K562 (cell line): ENCODE results near the gene LRMDA. TPM values are rescaled to one million over a fixed set of nuclear protein-coding genes. Genes with fewer than 3 reads are reported as not detected.
"Not testable (repeated sequence)": the region's sequence is repeated elsewhere in the genome, so short reads cannot be mapped to it uniquely, and the experiment has no call there.

ENCODE experiments used
- ATAC-seq: fragments of 200-7000 bp; cut with Tn5 transposase; 3 replicates; pipeline ENCODE4 v1.9.1; 2020; ENCODE audit warnings: moderate library complexity
- BruUV-seq: library from RNA; stranded (reverse); fragments of 400-500 nt; replicated peaks from 2 replicates; lab custom pipeline; 2021; lab: Mats Ljungman, UMichigan
- CTCF ChIA-PET: fragments of 300-600 bp; formaldehyde crosslinking; extraction: SDS; loops from one replicate; lab custom pipeline; 2021; ENCODE audit warnings: low intra/inter-chr PET ratio; lab: Yijun Ruan, JAX
- POLR2A ChIA-PET: fragments of 300-600, 350-650 bp; sonication (Branson Sonifier 250); formaldehyde crosslinking; extraction: SDS; loops from one replicate; lab custom pipeline; 2021; ENCODE audit warnings: antibody characterized with exemption, inconsistent platforms; lab: Yijun Ruan, JAX
- DNase-seq, 4 experiments: peaks; one replicate each; pipeline versions ENCODE4 v3.0.0 to v3.0.0-alpha.2; 2011 to 2018; ENCODE audit warnings: low spot score in 3 of 4, mixed read lengths in 3 of 4; ENCODE audit errors: extremely low read depth in 1 of 4
- FAIRE-seq: peaks from 2 replicates; lab custom pipeline; 2011; peaks lifted over from hg19 to GRCh38; lab: Jason Lieb, UNC
- H2AFZ ChIP-seq: 2 replicates; pipeline ENCODE4 v1.6.0; 2011; ENCODE audit warnings: low read depth, low read length, control low read depth, inconsistent platforms
- H3K27ac ChIP-seq: fragments of 200-600 bp; 3 replicates; pipeline ENCODE4 v1.8.0; 2011; ENCODE audit warnings: low read depth, mild to moderate bottlenecking, control low read depth, inconsistent platforms, low read length, moderate library complexity, mixed read lengths; ENCODE audit errors: extremely low read depth
- H3K27me3 ChIP-seq, 2 experiments: fragments of 300-600 bp in 1 of 2; 2 replicates in 1 of 2; 3 replicates in 1 of 2; pipeline versions ENCODE4 v1.6.0 to v1.8.0; 2011; ENCODE audit warnings: inconsistent platforms in 2 of 2, low read length in 2 of 2, mild to moderate bottlenecking in 1 of 2, mixed read lengths in 1 of 2, moderate library complexity in 1 of 2; ENCODE audit not compliant: control insufficient read depth in 2 of 2, insufficient read depth in 2 of 2
- H3K36me3 ChIP-seq: fragments of 300-600 bp; 3 replicates; pipeline ENCODE4 v1.8.0; 2011; ENCODE audit warnings: mild to moderate bottlenecking, low read length, inconsistent platforms; ENCODE audit not compliant: control insufficient read depth, insufficient read depth
- H3K4me1 ChIP-seq, 2 experiments: fragments of 200-600 bp in 1 of 2; replicated peaks in 1 of 2; 2 replicates in 1 of 2; 3 replicates in 1 of 2; pipeline versions ENCODE4 v1.5.1 to v1.8.0; 2011; ENCODE audit warnings: inconsistent platforms in 2 of 2, low read length in 2 of 2, mild to moderate bottlenecking in 1 of 2, mixed read lengths in 1 of 2, moderate library complexity in 1 of 2; ENCODE audit not compliant: control insufficient read depth in 2 of 2, insufficient read depth in 2 of 2
- H3K4me2 ChIP-seq: 2 replicates; pipeline ENCODE4 v1.6.1; 2011; ENCODE audit warnings: low read length, control low read depth, inconsistent platforms, mixed read lengths; ENCODE audit not compliant: insufficient read depth
- H3K4me3 ChIP-seq: fragments of 200-600 bp; sonication (generic), shearing (Covaris generic); 2 replicates; pipeline ENCODE4 v1.5.1; 2016; ENCODE audit warnings: control low read depth, inconsistent platforms
- H3K79me2 ChIP-seq: fragments of 200-600 bp; 3 replicates; pipeline ENCODE4 v1.8.0; 2011; ENCODE audit warnings: low read length, inconsistent platforms; ENCODE audit not compliant: control insufficient read depth, insufficient read depth
- H3K9ac ChIP-seq, 2 experiments: 2 replicates each; pipeline versions ENCODE4 v1.6.0 to v1.6.1; 2011; ENCODE audit warnings: low read depth in 2 of 2, low read length in 2 of 2, control low read depth in 1 of 2, inconsistent platforms in 1 of 2, mild to moderate bottlenecking in 1 of 2, mixed read lengths in 1 of 2; ENCODE audit not compliant: insufficient read depth in 1 of 2
- H3K9me1 ChIP-seq: one replicate; pipeline ENCODE4 v1.6.0; 2011; ENCODE audit warnings: inconsistent platforms, mild to moderate bottlenecking, low read length, moderate library complexity; ENCODE audit not compliant: control insufficient read depth, insufficient read depth
- H3K9me3 ChIP-seq: replicated peaks from 2 replicates; pipeline ENCODE4 v1.5.1; 2011; ENCODE audit warnings: low read depth, low read length, inconsistent platforms; ENCODE audit not compliant: control insufficient read depth, insufficient read depth
- H4K20me1 ChIP-seq: replicated peaks from 2 replicates; pipeline ENCODE4 v1.6.1; 2011; ENCODE audit warnings: low read length, inconsistent platforms, mixed read lengths; ENCODE audit not compliant: control insufficient read depth, insufficient read depth
- CC2D1A ChIP-seq: fragments of 450-650 bp; IDR thresholded peaks from 2 replicates; pipeline ENCODE4 v1.6.1; 2017; ENCODE audit warnings: mild to moderate bottlenecking
- KLF13 ChIP-seq: fragments of 450-650 bp; IDR thresholded peaks from 2 replicates; pipeline ENCODE4 v1.6.1; 2016; ENCODE audit warnings: missing genetic modification characterization, low read depth, mild to moderate bottlenecking, missing compliant biosample characterization, moderate library complexity, borderline replicate concordance
- PHB ChIP-seq: fragments of 250-450 bp; sonication (Bioruptor Pico); IDR thresholded peaks from 2 replicates; pipeline ENCODE4 v1.5.0; 2021
- PHTF2 ChIP-seq: fragments of 250-450 bp; sonication (Bioruptor Pico); IDR thresholded peaks from 2 replicates; pipeline ENCODE4 v1.5.0; 2021; ENCODE audit warnings: mild to moderate bottlenecking
- SMAD4 ChIP-seq: fragments of 250-450 bp; sonication (Bioruptor Pico); conservative IDR thresholded peaks from 2 replicates; pipeline ENCODE4 v1.8.0; 2021; ENCODE audit warnings: inconsistent platforms, mild to moderate bottlenecking, moderate library complexity
- ZBTB11 ChIP-seq, 3 experiments: fragments of 200-800 bp in 1 of 3; fragments of 250-450 bp in 1 of 3; fragments of 450-650 bp in 1 of 3; sonication (Bioruptor Pico) in 1 of 3; sonication (Bioruptor generic) in 1 of 3; formaldehyde crosslinking in 1 of 3; IDR thresholded peaks; 2 replicates each; pipeline versions ENCODE4 v1.6.1 to v1.8.0; 2016 to 2022; ENCODE audit warnings: mild to moderate bottlenecking in 2 of 3, missing genetic modification characterization in 2 of 3, missing compliant biosample characterization in 1 of 3, moderate library complexity in 1 of 3
- ZNF830 ChIP-seq: fragments of 250-450 bp; sonication (Bioruptor Pico); IDR thresholded peaks from 2 replicates; pipeline ENCODE4 v1.5.0; 2021; ENCODE audit warnings: mild to moderate bottlenecking
- WGBS: fragments of 100-300 bp; shearing (Covaris generic); methylation state at CpG from one replicate; pipeline ENCODE4 v1.1.6; 2016; ENCODE audit warnings: low coverage, mixed read lengths; ENCODE audit not compliant: insufficient coverage; ENCODE audit errors: missing lambda C conversion rate; 5-methylcytosine and 5-hydroxymethylcytosine counted together
- in situ Hi-C: fragments of 300-500 bp; cut with MboI; formaldehyde crosslinking; loops from 4 replicates; pipeline ENCODE4 v1.15.0; 2018; ENCODE audit warnings: inconsistent platforms, mixed read lengths
- intact Hi-C: fragments of 100-400 bp; cut with micrococcal nuclease; formaldehyde crosslinking; loops from 2 replicates; pipeline ENCODE4 v1.14.2; 2022
- polyA plus RNA-seq, 8 experiments: library from polyadenylated mRNA; depleted of rRNA in 4 of 8; stranded (reverse) in 5 of 8; unstranded in 3 of 8; fragments of >200 nt; fragmentation: Nextera tagmentation in 2 of 8; fragmentation: Illumina TruSeq in 1 of 8; extraction: Ambion mirVana in 2 of 8; extraction: Trizol in 1 of 8; gene quantifications; 2 replicates each; pipeline versions ENCODE4 v1.2.1 to v1.2.3, GENCODE V29; 2011 to 2014; ENCODE audit warnings: inconsistent platforms in 1 of 8, missing spikeins in 1 of 8
- total RNA-seq, 7 experiments: library from RNA; depleted of rRNA in 6 of 7; stranded (reverse); fragments of >200 nt in 6 of 7; fragmentation: Illumina TruSeq in 2 of 7; extraction: Trizol in 2 of 7; gene quantifications; 2 replicates each; pipeline versions ENCODE4 v1.2.1 to v1.2.3, GENCODE V29; 2011 to 2021; ENCODE audit warnings: low replicate concordance in 1 of 7
- TF ChIP-seq, protein P1 (sequence below): fragments of 250-450 bp; sonication (Bioruptor Pico); IDR thresholded peaks from 2 replicates; pipeline ENCODE4 v1.4.0; 2020; ENCODE audit warnings: mild to moderate bottlenecking
- TF ChIP-seq, protein P2 (sequence below): IDR thresholded peaks from 2 replicates; pipeline ENCODE4 v1.6.1; 2011; ENCODE audit not compliant: insufficient read length; ENCODE audit errors: extremely low read depth

LRMDA gene
- total and polyA plus RNA-seq, 9 of the 15 experiments (the other 6 are each of a cell fraction or from before 2014, with no cell fraction given) = 0.25 TPM; not detected in 8

GRCh38 chr10:76583711-76584161 lies 1152.3 kb downstream of the LRMDA start:
- Histone ChIP-seq H4K20me1 (no peaks in the 10 kb centered on the region), H3K9me1 (no peaks in the 10 kb centered on the region), H3K4me3 (no peak overlapping the region), H3K9me3 (0 out of 2 replicates have a peak, but pooled peaks cover 3% of the 10 kb centered on the region), H3K79me2 (no peaks in the 10 kb centered on the region), H3K4me1 (no peaks in the 10 kb centered on the region), H2AFZ (no peak overlapping the region), H3K9ac (no peak overlapping the region), H3K27ac (no peak overlapping the region), H3K27me3 (no peaks in the 10 kb centered on the region), H3K36me3 (no peaks in the 10 kb centered on the region), H3K4me2 (no peak overlapping the region)
- ChIA-PET CTCF (no interaction called here), POLR2A (no interaction called here)
- DNase-seq (no peak), ATAC-seq (no peak), FAIRE-seq (no peak)
- BruUV-seq = no TSS peak
- intact Hi-C loops = no loop called here
- TF ChIP-seq PHB = no peak
- no peak for TF ChIP-seq KLF13 (tag)
- TF ChIP-seq ZNF830 (CRISPR knock-in tag) = no peak
- TF ChIP-seq, protein P1, sequence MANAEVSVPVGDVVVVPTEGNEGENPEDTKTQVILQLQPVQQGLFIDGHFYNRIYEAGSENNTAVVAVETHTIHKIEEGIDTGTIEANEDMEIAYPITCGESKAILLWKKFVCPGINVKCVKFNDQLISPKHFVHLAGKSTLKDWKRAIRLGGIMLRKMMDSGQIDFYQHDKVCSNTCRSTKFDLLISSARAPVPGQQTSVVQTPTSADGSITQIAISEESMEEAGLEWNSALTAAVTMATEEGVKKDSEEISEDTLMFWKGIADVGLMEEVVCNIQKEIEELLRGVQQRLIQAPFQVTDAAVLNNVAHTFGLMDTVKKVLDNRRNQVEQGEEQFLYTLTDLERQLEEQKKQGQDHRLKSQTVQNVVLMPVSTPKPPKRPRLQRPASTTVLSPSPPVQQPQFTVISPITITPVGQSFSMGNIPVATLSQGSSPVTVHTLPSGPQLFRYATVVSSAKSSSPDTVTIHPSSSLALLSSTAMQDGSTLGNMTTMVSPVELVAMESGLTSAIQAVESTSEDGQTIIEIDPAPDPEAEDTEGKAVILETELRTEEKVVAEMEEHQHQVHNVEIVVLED (CRISPR knock-in tag) = no peak
- TF ChIP-seq ZBTB11 (CRISPR knock-in tag; IDR thresholded peaks at IDR 0.05) = no peak
- TF ChIP-seq, protein P2, sequence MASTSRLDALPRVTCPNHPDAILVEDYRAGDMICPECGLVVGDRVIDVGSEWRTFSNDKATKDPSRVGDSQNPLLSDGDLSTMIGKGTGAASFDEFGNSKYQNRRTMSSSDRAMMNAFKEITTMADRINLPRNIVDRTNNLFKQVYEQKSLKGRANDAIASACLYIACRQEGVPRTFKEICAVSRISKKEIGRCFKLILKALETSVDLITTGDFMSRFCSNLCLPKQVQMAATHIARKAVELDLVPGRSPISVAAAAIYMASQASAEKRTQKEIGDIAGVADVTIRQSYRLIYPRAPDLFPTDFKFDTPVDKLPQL = no peak
- TF ChIP-seq PHTF2 = no peak
- TF ChIP-seq CC2D1A = no peak
- TF ChIP-seq SMAD4 (CRISPR knock-in tag) = no peak
- 0% methylated on average over 3 of the region's 3 CpGs for WGBS
- in situ Hi-C loops = no loop called here

DNA sequence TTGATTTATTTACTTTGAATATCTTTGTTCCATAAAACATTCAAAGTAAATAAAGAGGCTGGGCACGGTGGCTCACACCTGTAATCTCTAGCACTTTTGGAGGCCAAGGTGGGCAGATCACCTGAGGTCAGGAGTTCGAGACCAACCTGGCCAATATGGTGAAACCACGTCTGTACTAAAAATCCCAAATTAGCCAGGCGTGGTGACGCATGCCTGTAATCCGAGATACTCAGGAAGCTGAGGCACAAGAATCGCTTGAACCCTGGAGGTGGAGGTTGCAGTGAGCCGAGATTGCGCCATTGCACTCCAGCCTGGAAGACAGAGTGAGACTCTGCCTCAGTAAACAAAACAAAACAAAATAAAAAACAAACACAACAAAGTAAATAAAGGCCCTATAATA lies 1153.0 kb downstream of the LRMDA start:
- H3K9me3 ChIP-seq, FAIRE-seq, H4K20me1 ChIP-seq, H3K4me2 ChIP-seq, H3K36me3 ChIP-seq, H3K9ac ChIP-seq, H3K27me3 ChIP-seq, H3K4me3 ChIP-seq, H3K9me1 ChIP-seq, POLR2A ChIA-PET, H3K79me2 ChIP-seq, intact Hi-C loops, H3K4me1 ChIP-seq, H3K27ac ChIP-seq, DNase-seq, in situ Hi-C loops, CTCF ChIA-PET, BruUV-seq, ATAC-seq, H2AFZ ChIP-seq: not testable (repeated sequence)
- WGBS = 0% methylated on average over 9 of the region's 9 CpGs
